IPS-18c (cell line): Measurements from ENCODE around the gene CD63.

Source experiments
- H3K4me3 ChIP-seq: 2 replicates; pipeline ENCODE4 v1.7.0; 2013; ENCODE audit warnings: low read depth, mild to moderate bottlenecking, low read length, moderate library complexity; ENCODE audit not compliant: insufficient read depth
- H3K9me3 ChIP-seq: one replicate; pipeline ENCODE4 v1.6.1; 2013; ENCODE audit warnings: mild to moderate bottlenecking, low read length, moderate library complexity; ENCODE audit not compliant: control insufficient read depth, insufficient read depth

The CD63 gene

DNA sequence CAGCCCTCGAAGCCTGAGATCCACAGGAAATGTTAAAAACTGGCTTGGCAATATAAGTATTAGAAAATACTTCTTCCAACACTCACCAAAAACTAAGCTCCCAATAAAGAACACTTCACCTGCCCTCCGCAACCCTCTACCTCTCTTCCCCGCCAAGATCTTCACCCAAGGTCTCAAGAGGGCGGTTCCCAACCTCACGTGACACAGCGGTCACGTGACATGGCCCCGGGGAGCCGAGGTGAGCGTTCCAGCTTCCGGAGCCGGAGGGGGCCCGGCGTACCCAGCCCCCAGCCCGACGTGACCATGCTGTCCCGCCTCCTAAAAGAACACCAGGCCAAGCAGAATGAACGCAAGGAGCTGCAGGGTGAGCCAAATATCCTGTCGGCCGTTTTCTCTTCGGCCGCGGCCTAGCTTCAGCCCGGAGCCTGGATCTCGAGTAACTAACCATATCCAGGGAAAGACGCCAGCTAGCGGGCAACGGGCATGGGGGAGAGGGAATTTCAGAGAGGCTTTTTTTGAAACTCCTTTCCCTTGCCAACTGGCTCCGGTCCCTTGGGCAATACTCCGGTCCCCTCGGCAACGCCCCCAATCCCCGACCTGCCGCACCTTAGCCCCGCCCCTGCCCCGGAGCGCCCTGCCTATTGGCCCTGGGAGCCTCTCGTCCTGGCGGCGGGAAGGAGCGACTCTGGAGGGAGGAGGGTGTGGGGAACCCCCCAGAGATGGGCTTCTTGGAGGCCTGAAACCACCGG is 12.8 kb downstream of the CD63 start, which contains the start of gene BLOC1S1:
TSS of gene BLOC1S1 (plus strand) at position 214 of the 749 bp plus-strand sequence. CDS start at position 220, 6 bp downstream.
- Histone ChIP-seq H3K9me3 (no peaks in the 10 kb centered on the region), H3K4me3 (peak within 1 kb of the TSS; percentile 92)

DNA sequence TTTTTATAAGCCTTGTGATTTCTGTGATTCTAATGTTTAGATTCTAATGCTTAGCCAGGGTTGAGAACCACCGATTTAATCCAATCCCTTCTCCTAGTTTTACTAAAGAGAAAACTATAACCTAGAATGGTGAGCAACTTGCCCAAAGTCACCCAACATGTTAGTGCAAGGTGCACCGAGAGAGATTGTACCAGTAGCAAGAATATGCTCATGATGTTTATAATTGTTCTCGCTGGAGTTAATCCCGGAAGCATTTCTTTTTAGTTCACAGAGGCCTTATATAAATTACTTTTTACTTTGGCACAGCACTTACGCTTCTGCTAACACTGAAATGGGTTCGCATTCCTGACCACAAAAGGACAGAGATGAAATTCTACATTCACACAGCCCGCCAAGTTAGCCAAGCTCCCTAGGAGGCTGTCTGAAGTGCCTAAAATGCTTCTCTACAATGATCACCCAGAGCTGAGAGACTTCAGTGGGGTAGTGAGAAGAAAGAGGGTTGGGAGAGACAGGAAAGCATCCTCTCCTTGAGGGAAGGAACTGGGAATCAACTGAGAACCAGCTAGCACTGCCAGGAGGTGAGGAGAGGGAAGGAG is 13.5 kb downstream of the CD63 start:
- Histone ChIP-seq H3K4me3 (peak overlapping the region; percentile 92), H3K9me3 (no peaks in the 10 kb centered on the region)

DNA sequence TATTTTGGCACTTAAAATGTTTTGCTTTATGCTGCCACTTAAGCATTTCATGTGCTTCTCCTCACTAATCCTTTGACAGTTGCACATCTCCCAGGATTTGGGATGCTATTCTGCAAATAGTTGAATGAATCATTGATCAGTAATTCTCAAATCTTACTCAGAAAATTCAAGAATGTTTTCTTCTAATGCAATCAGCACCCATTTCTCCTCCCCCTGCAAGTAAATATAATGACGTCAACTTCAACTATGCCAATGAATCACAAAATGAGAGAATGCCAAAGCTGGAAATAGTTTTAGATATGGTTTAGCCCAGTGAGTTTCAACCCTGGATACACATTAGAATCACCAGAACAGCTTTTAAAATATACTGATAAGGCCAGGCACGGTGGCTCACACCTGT is 15.1 kb downstream of the CD63 start:
- H3K4me3 ChIP-seq = no peak overlapping the region
- H3K9me3 ChIP-seq = no peaks in the 10 kb centered on the region

DNA sequence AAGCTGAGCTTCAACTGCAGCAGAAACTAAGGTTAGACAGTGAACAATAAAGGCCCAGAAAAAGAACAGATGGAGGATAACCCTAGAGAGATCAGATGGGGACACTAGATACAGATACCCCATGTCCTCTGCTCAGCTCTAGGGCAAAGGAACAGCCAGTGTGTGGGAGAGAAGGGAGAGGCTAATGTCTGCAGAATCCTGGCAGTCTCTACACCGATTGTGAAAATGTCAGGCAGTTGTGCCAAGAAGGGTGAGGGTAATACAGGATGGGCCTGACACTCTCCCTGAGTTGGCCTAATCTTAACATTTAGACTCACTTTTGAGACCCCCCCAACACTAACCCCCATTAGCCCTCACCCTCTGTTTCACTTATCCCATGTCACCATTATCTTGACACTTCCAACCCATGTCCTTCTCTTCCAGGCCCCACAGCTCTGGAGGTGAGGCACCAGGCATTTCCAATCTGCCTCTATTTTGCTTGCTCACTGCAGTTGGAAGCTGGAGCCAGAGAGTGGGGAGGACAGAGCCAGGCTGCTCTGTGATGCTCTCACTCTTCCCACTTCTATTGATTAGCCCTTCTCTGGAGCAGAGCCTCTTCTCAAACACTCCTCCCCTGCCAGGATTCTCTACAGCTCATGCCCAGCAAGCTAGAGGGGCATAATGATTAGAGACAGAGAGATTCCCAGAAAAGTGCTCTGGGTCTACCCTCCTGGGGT is 16.0 kb downstream of the CD63 start:
- no peaks in the 10 kb centered on the region for H3K9me3 ChIP-seq
- no peak overlapping the region for H3K4me3 ChIP-seq

DNA sequence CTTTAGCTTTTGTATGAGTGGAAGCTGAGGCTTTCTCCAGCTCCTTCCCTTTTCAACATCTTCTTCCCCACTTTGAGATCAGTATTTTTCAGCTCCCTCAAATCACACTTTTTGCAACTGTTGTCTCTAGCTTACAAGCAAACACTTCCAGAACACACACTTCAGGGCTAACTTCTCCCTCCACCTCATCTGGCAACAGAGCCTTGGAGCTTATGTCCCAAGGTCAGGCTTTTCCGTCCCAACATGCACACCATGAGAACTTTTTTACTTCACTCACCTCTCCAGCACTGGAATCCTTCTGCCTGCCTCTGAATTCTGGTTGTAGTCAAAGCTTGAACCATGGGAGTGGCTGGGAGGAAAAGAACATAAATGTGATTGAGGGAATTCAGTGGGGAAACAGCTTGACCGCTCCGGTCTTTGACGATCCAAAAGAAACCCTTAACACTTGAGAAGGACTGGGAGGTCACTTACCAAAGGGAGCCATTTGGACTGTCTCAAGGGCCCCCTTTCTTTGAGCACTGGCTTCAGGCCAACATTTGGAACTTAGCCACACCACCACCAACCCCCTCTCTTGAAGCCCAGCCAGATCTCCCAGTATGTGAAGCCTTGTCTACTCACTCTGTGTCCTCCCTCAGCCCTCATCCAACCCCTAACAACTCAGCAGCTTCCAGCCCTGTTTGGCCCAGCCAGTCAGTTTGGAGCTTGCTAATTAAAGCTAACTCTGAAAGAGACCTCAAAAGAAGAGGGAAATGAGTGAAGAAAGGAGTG is 16.8 kb downstream of the CD63 start:
- Histone ChIP-seq H3K4me3 (no peak overlapping the region), H3K9me3 (no peaks in the 10 kb centered on the region)

DNA sequence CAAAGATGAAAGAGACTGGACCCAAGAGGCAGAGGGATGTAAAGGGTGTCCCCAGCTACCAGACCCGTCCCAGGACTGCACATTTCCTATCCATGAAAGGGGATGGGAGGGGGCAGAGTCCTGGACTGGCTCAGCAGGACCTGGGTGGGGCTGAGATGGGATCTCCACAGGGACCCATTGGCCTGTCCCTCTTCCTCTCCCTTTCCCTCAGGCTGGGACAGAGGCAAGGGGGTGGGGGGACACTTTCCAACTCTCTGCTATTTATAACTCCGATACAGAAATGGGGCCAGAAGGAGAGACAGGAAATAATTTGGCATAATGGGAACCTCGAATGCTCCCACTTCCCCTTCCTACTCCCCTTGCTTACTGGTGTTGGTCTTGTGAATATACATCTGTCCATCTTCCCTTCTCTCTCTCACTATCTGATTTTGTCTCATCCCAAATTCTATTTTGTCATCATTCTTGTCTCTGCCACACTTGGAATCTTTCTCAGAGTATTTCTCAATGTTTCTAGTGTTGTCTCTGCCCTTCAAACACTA is 20.0 kb downstream of the CD63 start:
- H3K9me3 ChIP-seq = no peaks in the 10 kb centered on the region
- H3K4me3 ChIP-seq = peak overlapping the region; percentile 68

DNA sequence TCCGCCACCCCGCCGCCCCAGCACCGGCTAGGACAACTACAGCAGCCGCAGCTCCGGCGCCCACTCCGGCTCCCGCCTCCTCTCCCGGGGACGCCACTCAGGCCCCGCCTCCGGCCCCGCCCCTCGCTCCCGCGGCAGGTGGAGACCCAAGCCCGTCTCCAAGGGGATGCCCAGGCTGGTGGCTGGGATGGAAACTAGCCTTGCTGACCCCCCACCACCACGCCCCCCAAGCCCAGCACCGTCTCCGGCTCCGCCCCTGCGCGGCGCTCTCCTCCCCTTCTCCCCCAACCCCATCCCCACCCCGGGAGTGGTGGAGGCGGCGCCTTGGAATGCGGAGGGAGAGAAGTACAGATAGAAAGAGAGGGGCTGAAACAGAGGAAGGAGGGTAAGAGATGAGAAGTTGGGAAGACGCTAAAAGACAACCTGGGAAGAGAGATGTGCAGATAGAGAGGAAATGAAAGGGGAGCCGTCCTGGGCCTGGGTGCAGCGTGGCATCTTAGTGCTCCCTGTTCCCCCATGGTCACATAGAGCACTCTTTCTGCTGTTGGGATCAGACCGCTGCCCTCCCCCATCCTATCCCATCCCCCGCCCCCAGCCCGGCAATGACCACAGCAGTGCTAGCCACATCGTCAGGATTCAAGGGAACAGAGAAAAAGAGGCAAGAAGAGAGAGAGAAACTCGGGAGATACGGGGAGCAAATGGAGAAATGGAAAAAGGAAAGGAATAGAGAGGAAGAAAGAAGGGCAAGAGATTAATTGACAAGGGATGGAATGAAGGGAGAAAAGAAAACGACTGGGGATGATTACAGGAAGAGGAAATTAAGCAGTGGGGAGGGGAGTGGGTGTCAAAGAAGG is 20.7 kb downstream of the CD63 start, which contains the start of gene ITGA7:
TSS of gene ITGA7 (minus strand) at position 64 of the 854 bp plus-strand sequence. CDS start 222 bp downstream, outside the sequence.
- Histone ChIP-seq H3K4me3 (peak within 1 kb of the TSS; percentile 68), H3K9me3 (no peaks in the 10 kb centered on the region)

DNA sequence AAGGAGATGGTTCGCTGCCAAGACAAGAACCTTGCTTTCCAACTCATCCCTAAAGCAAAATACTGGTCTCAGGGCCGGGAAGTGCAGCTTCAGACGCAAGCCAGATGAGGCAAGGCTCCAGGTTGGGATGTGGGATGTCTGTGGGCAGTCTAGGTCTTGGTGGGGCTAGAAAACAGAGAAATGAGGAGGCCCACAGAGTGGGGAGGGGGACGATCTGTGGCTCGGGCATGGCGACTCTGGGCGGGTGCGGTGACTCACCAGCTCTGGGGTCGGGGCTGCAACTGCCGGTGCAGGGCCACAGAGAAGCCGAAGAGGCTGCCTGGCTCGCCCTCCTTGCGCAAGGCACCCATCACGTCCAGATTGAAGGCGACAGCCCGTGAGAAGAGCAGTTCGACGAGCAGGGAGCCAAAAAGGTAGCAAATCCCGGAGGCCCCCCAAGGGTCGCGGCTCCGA is 21.6 kb downstream of the CD63 start:
- no peaks in the 10 kb centered on the region for H3K9me3 ChIP-seq
- peak overlapping the region; percentile 68 for H3K4me3 ChIP-seq

DNA sequence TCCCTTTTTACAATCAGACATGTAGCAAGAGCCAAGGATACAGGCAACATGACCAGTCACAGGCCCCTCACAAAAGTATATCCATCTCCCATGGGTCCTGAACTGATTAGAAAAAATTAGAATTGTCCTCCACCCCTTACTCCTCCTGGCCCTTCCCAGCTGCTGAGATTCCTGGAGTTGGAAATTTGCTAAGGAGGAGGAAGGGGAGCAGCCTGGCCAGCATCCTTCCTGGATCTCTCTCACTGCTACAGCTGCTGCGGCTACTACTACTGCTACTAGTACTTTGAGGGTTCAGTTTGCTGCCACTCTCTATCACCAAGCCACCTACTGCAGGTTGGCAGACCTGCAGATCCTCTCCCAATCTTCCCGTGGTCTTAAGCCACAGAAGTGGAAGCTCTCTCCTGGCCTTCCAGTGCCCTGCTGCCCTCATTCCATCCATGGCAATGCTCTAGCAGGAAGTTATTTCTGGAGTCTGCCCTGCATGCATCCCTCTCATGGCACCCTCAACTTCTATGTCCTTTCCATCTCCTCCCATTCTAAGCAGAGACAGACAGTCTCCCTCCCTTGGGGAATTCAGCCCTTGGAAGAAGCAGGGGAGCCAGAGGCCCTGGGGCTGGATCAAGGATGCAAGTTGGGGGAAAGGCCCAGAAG is 22.1 kb downstream of the CD63 start:
- H3K4me3 ChIP-seq = peak overlapping the region; percentile 68
- no peaks in the 10 kb centered on the region for H3K9me3 ChIP-seq

DNA sequence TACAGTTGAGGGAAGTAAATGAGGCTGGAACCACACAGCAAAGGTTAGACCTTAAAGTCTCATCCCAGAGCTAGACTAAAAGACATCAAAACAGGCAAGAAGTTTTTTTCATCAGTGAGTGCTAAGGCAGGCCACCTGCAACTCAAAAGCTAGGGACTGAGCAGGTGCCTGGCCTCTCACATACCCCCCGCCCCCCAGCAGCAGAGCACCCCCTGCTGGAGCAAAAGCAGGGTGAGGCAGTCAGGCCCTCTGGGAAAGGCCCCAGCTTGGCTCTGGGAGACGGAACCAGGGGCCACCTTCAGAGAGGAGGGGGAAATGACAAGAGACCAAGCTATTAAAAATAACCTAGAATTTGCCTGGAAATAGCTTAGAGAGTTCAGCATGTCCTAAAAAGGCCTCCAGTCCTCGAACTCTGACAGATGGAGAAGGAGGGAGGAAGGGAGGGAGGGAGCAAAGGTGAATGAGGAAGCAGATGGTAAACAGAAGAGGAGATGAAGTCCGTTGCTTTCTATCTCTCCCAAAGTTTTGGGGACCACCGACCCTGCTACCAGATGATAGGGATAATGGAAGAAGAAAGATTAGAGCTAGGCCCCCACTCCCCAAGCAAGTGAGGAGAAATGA is 22.9 kb downstream of the CD63 start:
- H3K9me3 ChIP-seq = no peaks in the 10 kb centered on the region
- 0 out of 2 replicates have a peak overlapping the region, but pooled peaks have one; percentile 22 for H3K4me3 ChIP-seq

DNA sequence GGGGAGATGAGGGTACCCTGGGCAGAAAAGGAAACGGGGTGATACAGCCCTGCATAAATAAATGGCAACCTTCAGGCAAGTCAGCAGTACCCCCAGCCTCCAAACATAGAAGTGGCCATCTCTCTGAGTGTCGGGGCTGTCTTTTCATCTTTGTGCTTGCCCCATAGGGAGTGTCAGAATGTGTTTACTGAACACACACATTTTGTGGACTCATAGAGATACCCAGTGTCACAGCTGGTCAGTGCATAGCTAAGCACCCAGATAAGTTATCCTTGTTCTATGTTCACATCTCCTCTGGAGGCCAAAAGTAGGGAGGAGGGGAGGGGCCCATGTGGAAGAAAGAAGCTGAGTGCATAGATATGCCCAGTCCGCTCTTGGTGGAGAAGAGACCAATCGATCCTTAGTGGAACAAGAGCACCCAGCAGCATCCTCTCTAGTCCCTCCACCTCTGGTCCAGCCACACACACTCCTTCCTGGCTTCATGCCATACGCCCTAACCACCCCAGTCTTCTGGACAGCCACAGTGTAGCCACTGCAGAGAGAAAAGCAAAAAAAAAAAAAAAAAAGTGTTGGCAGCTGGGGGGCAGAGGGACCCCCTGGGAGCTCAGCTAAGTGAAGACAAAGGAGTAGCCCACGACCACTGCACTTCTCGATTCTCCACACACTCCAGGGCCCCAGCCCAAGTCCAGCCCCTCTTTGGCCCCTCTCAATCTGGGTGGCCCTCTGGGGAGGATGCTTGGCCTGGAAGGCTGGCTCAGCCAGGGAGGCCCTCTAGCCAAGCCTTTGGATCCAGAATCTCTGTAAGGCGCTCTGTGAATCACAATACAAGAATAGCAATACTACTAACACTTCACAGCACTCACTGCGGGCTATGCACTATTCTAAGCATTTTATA is 23.7 kb downstream of the CD63 start:
- Histone ChIP-seq H3K4me3 (no peak overlapping the region), H3K9me3 (no peaks in the 10 kb centered on the region)

DNA sequence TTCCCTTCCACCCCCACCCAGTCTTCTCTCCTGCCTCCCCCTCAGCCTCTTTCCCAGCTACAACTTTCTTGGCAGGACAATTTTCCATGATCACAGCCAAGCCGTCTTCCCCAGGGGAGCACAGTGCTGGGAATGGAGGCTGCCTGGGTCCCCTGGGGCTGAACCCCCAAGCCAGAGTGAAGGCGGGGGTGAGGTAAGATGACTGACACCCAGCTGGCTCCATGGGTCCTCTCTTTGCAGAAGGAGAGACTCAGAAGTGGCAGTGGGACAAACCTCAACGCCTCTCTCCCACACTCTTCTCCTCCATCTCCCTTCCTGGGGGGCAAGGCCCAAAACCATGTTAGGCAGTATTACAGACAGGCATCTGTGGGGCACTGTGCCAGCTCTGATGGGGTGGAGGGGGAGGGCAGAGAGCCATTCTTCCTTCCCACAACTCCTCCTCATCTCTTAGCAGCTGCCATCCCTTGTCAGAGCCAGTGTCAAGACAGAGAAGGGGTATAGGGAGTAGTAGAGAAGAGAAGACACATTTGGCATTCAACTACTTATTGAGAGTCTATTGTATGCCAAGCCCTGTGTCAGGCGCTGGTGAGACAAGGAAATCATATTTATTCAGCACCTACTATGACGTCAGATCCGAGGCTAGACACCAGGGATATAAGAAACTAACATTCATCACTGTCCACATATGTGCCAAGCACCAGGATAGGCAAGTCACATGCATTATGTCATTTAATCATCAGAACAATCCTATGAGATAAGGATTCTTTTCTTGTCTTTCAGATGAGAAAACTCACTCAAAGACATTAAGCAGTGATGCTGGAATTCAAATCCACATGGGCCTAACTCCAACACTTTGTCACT is 24.7 kb downstream of the CD63 start:
- H3K4me3 ChIP-seq = no peak overlapping the region
- no peaks in the 10 kb centered on the region for H3K9me3 ChIP-seq

DNA sequence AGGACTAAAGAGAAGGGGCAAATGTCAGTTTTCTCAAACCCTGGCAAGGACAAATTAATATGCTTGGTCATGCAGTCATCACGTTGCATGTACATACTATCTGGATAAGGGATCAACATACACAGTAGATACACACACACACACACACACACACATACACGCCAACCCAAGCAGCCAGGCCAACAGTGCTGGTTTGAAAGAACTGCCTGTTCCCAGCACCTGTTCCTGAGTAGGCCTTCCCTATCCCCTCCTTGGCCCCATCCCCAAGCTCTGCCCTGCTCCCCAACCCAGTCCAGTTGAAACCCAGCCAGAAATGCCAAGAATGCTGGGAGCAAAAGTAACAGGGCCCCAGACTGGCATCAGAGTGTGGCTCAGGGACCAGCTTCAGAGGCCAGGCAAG is 25.5 kb downstream of the CD63 start:
- Histone ChIP-seq H3K9me3 (no peaks in the 10 kb centered on the region), H3K4me3 (no peak overlapping the region)

DNA sequence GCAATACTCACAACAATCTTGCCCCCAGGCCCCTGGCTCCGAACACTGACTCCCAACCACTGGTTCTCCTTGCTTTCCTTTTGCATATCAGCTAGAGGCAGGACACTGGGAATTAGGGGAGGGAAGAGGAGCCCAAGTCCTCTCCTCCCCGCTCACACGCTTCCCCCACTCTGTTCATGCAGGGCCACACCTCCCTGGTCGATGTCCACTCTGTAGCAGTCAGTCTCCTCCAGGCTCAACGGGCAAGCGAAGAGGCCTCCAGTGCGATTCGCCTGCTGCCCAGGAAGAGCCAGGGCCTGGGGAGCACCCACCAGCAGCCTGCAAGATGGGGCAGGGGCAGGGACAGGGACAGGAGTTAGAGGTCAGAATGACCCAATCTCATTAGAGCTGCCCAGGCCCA is 25.9 kb downstream of the CD63 start:
- no peaks in the 10 kb centered on the region for H3K9me3 ChIP-seq
- no peak overlapping the region for H3K4me3 ChIP-seq
